ENCODE results near the gene ACVR1B. TPM values are rescaled to one million over a fixed set of nuclear protein-coding genes. Genes with fewer than 3 reads are reported as not detected.
A peak's percentile ranks its signal among the peaks of the same experiment; 100 is the strongest.

ACVR1B gene
- total RNA-seq, 1 donor from 2014 or later = 34.9 TPM

GRCh38 chr12:51915003-51915625 is 36.4 kb upstream of the ACVR1B start:
- no peak for TF ChIP-seq CTCF (IDR thresholded peaks at IDR 0.05)
- Histone ChIP-seq H3K9me3 (no peaks in the 10 kb centered on the region), H3K4me1 (peaks cover 74% of the 10 kb centered on the region), H3K4me3 (peak overlapping the region; percentile 27), H3K27ac (peak overlapping the region; percentile 92), H3K36me3 (peaks cover 51% of the 10 kb centered on the region), H3K27me3 (ENCODE audit: low read depth) (no peaks in the 10 kb centered on the region)
- ATAC-seq = no peak
- intact Hi-C loops (cut with DNase I) = loop anchor here (10.0 kb wide), 1 partner anchor 70 kb away; no protein-coding TSS in a partner anchor
- no peak for DNase-seq

DNA sequence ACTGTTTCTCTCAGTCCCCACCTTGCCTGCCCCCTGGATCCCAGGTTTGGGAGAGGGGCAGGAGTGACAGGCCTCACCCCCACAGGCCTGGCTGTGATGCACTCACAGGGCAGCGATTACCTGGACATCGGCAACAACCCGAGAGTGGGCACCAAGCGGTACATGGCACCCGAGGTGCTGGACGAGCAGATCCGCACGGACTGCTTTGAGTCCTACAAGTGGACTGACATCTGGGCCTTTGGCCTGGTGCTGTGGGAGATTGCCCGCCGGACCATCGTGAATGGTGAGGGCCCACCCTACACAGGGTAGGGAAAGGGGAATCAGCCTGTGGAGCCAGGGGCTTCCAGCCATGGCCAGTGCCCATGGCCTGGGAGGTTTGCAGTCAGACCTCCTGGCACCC is 35.5 kb upstream of the ACVR1B start:
- Histone ChIP-seq H3K36me3 (peaks cover 56% of the 10 kb centered on the region), H3K4me3 (peak overlapping the region; percentile 27), H3K4me1 (peaks cover 66% of the 10 kb centered on the region), H3K27ac (peak overlapping the region; percentile 92), H3K9me3 (no peaks in the 10 kb centered on the region), H3K27me3 (ENCODE audit: low read depth) (no peaks in the 10 kb centered on the region)
- ATAC-seq (no peak), DNase-seq (no peak)
- TF ChIP-seq CTCF (IDR thresholded peaks at IDR 0.05) = no peak
- intact Hi-C loops (cut with DNase I) = loop anchor here (10.0 kb wide), 1 partner anchor 69 kb away; no protein-coding TSS in a partner anchor

DNA sequence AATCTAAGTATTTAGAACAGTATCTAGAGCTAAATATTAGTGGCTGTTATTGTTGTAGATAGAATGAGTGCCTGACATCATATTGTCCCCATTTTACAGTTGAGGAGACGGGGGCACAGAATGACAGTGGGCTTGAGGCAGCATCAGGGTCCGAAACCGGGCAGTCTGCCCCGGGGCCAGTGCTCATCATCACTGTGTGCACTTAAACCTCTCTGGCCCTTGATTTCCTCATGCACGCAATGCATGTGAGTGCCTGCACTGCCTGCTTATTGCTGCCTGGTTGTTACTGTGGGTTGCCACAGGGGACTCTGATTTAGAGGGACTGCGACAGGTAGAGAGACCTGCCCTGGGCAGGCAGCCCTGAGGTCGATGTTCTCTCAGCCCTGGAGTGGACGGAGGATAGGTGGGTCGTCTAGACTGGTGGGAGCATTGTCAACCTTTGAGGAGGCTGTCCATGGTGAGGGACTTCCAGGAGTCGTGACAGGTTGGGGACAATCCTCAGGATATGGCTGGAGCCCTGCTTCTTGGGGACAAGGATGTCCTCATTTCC is 34.4 kb upstream of the ACVR1B start:
- no peak for DNase-seq
- TF ChIP-seq CTCF (IDR thresholded peaks at IDR 0.05) = no peak
- no peaks in the 10 kb centered on the region for H3K9me3 ChIP-seq
- no peaks in the 10 kb centered on the region for H3K27me3 ChIP-seq (ENCODE audit: low read depth)
- no peak overlapping the region for H3K4me3 ChIP-seq
- intact Hi-C loops (cut with DNase I) = loop anchor here (10.0 kb wide), 1 partner anchor 68 kb away; no protein-coding TSS in a partner anchor
- no peak for ATAC-seq
- peaks cover 58% of the 10 kb centered on the region for H3K36me3 ChIP-seq
- H3K27ac ChIP-seq = peak overlapping the region; percentile 92
- H3K4me1 ChIP-seq = peaks cover 57% of the 10 kb centered on the region

GRCh38 chr12:51917746-51918453 is 33.6 kb upstream of the ACVR1B start:
- Histone ChIP-seq H3K4me1 (peaks cover 59% of the 10 kb centered on the region), H3K27ac (peak overlapping the region; percentile 49), H3K36me3 (peaks cover 58% of the 10 kb centered on the region), H3K9me3 (no peaks in the 10 kb centered on the region), H3K4me3 (peak overlapping the region; percentile 14), H3K27me3 (ENCODE audit: low read depth) (no peaks in the 10 kb centered on the region)
- ATAC-seq (no peak), DNase-seq (no peak)
- TF ChIP-seq CTCF (IDR thresholded peaks at IDR 0.05) = no peak
- intact Hi-C loops (cut with DNase I) = loop anchor here (10.0 kb wide), 1 partner anchor 67 kb away; no protein-coding TSS in a partner anchor

DNA sequence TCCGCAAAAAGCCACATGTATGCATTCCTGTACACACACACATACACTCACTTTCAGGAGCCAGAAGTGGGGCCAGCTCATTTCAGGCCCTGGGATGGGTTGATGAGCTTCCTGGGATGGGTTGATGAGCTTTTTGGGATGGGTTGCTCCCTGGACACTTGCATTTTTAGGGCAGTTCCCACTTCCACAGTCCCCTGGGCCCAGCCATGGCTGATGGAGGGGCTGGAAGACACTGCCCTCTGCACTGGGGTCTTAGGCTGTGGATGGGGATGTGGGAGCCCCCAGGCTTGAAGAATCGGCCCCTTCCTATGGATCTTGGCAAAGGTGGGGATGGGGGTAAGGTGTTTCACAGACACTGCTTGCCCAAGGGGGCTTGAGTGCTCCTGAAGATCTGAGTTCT is 31.5 kb upstream of the ACVR1B start:
- H3K27me3 ChIP-seq (ENCODE audit: low read depth) = no peaks in the 10 kb centered on the region
- ATAC-seq (no peak), DNase-seq (no peak)
- intact Hi-C loops (cut with DNase I) = no loop called here
- H3K4me3 ChIP-seq = no peak overlapping the region
- H3K9me3 ChIP-seq = no peaks in the 10 kb centered on the region
- no peak overlapping the region for H3K27ac ChIP-seq
- no peak for TF ChIP-seq CTCF (IDR thresholded peaks at IDR 0.05)
- H3K36me3 ChIP-seq = peaks cover 52% of the 10 kb centered on the region
- H3K4me1 ChIP-seq = peaks cover 59% of the 10 kb centered on the region
